Fibroblast of lung (primary cell): ENCODE data around the gene PSMD9. TPM values are rescaled to one million over a fixed set of nuclear protein-coding genes. Genes with fewer than 3 reads are reported as not detected.

Experiments
- DNase-seq, 2 donors: peaks; one replicate each; pipeline versions ENCODE4 v3.0.0 to v3.0.0-alpha.2; 2010; ENCODE audit warnings: low read depth in 2 of 2
- H2AFZ ChIP-seq: 2 replicates; pipeline ENCODE4 v1.5.1; 2012; ENCODE audit warnings: low read length, control low read depth, inconsistent platforms
- H3K27ac ChIP-seq: 2 replicates; pipeline ENCODE4 v1.5.1; 2011; ENCODE audit warnings: low read length, control low read depth; ENCODE audit not compliant: insufficient read depth
- H3K27me3 ChIP-seq: 2 replicates; pipeline ENCODE4 v1.5.1; 2011; ENCODE audit warnings: mild to moderate bottlenecking, low read length; ENCODE audit not compliant: control insufficient read depth, insufficient read depth
- H3K36me3 ChIP-seq: 2 replicates; pipeline ENCODE4 v1.5.1; 2011; ENCODE audit warnings: low read length; ENCODE audit not compliant: control insufficient read depth, insufficient read depth
- H3K4me1 ChIP-seq: 2 replicates; pipeline ENCODE4 v1.5.1; 2011; ENCODE audit warnings: low read length; ENCODE audit not compliant: control insufficient read depth, insufficient read depth; ENCODE audit errors: extremely low read depth
- H3K4me2 ChIP-seq: 2 replicates; pipeline ENCODE4 v1.5.1; 2011; ENCODE audit warnings: low read length, control low read depth; ENCODE audit not compliant: insufficient read depth; ENCODE audit errors: extremely low read depth
- H3K4me3 ChIP-seq, 4 experiments: fragments of 200-600 bp in 1 of 4; sonication (generic) in 1 of 4; replicated peaks in 1 of 4; 2 replicates each; pipeline ENCODE4 v1.5.1; 2011 to 2016; ENCODE audit warnings: low read length in 4 of 4, low read depth in 3 of 4, mild to moderate bottlenecking in 3 of 4, control low read depth in 2 of 4, inconsistent platforms in 1 of 4, mixed read lengths in 1 of 4; ENCODE audit not compliant: insufficient read depth in 1 of 4; ENCODE audit errors: control extremely low read depth in 1 of 4
- H3K79me2 ChIP-seq: 2 replicates; pipeline ENCODE4 v1.5.1; 2012; ENCODE audit warnings: mild to moderate bottlenecking, low read length, inconsistent platforms; ENCODE audit not compliant: control insufficient read depth, insufficient read depth
- H3K9ac ChIP-seq: 2 replicates; pipeline ENCODE4 v1.5.1; 2011; ENCODE audit warnings: mild to moderate bottlenecking, low read length, control low read depth; ENCODE audit not compliant: insufficient read depth
- H3K9me3 ChIP-seq: 2 replicates; pipeline ENCODE4 v1.5.1; 2012; ENCODE audit warnings: low read depth, low read length; ENCODE audit not compliant: control insufficient read depth, insufficient read depth
- H4K20me1 ChIP-seq: 2 replicates; pipeline ENCODE4 v1.5.1; 2011; ENCODE audit warnings: low read length; ENCODE audit not compliant: control insufficient read depth, insufficient read depth; ENCODE audit errors: extremely low read depth
- EZH2 ChIP-seq: IDR thresholded peaks from 2 replicates; pipeline ENCODE4 v1.5.1; 2012; ENCODE audit warnings: low read length, control low read depth, mild to moderate bottlenecking; ENCODE audit errors: missing control alignments
- polyA plus RNA-seq, 2 donors: library from polyadenylated mRNA; depleted of rRNA in 1 of 2; stranded (reverse) in 1 of 2; unstranded in 1 of 2; fragments of >200 nt; gene quantifications; 2 replicates each; pipeline ENCODE4 v1.2.1, GENCODE V29; 2011 to 2012; ENCODE audit warnings: missing spikeins in 1 of 2
- total RNA-seq: library from RNA; depleted of rRNA; stranded (reverse); fragments of >200 nt; gene quantifications from 2 replicates; pipeline ENCODE4 v1.2.1, GENCODE V29; 2014
- TF ChIP-seq, protein P1 (sequence below), 2 donors: IDR thresholded peaks in 1 of 2; conservative IDR thresholded peaks in 1 of 2; 1 replicate in 1 of 2; 2 replicates in 1 of 2; pipeline ENCODE4 v1.5.1; 2011 to 2012; ENCODE audit warnings: low read length in 2 of 2, control low read depth in 1 of 2, inconsistent platforms in 1 of 2, low read depth in 1 of 2, mild to moderate bottlenecking in 1 of 2

Gene PSMD9
- total and polyA plus RNA-seq, 2 donors (not counting 1 experiment from before 2014, with no cell fraction given): 73.5 to 77.7 TPM

DNA sequence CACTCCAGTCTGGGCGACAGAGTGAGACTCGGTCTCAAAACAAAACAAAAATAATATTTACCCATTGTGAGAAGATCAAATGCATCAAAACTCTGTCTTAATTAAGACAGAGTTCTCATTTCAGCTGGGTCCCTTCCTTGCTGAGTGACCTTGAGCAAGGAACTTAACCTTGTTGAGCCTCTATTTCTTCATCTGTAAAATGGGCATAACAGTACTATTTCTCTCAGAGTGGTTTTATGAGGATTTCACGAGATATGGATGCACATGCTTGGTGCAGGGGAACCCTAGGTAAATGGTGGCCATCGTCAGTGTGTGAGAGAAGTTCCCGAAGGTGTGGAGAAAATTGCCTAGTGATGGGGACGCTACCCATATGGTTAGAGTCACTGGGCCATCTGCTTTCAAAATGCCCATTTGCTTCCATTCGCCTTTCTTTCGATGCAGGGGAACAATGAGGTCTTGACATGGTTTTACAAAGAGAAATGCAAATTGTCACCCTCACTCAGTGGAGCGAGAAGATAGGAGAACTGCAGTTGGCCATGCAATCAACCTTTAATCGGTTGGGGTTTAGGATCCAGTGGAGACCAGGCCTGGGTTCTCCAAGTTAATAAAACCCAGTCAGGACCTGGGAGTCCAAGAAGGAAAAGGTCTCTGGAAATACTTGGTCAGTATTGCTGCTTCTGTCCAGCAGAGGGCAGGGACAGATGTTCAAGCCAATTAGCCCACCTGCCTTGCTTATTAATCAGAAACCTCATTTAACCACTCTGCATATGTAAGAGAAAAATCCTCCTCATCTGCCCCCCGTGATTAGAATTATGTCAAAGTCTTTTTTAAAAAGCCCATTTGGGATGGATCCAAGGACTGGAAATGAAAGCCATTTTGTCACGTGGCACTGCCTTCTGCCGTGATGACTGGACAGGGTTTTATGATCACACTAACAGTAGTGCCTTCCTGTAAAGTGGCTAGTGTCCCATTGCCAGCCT, 67.0 kb downstream of the PSMD9 start:
- Histone ChIP-seq H2AFZ (no peak overlapping the region), H3K4me3 (no peak overlapping the region), H4K20me1 (no peaks in the 10 kb centered on the region), H3K27me3 (no peaks in the 10 kb centered on the region), H3K9ac (no peak overlapping the region), H3K4me2 (no peak overlapping the region), H3K79me2 (no peaks in the 10 kb centered on the region), H3K4me1 (no peaks in the 10 kb centered on the region), H3K36me3 (no peaks in the 10 kb centered on the region), H3K9me3 (no peaks in the 10 kb centered on the region), H3K27ac (no peak overlapping the region)
- DNase-seq: peak in 1 of 2 donors; percentile 52
- no peak for TF ChIP-seq EZH2
- TF ChIP-seq, protein P1, sequence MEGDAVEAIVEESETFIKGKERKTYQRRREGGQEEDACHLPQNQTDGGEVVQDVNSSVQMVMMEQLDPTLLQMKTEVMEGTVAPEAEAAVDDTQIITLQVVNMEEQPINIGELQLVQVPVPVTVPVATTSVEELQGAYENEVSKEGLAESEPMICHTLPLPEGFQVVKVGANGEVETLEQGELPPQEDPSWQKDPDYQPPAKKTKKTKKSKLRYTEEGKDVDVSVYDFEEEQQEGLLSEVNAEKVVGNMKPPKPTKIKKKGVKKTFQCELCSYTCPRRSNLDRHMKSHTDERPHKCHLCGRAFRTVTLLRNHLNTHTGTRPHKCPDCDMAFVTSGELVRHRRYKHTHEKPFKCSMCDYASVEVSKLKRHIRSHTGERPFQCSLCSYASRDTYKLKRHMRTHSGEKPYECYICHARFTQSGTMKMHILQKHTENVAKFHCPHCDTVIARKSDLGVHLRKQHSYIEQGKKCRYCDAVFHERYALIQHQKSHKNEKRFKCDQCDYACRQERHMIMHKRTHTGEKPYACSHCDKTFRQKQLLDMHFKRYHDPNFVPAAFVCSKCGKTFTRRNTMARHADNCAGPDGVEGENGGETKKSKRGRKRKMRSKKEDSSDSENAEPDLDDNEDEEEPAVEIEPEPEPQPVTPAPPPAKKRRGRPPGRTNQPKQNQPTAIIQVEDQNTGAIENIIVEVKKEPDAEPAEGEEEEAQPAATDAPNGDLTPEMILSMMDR (conservative IDR thresholded peaks at IDR 0.05 in 1 of 2, IDR thresholded peaks at IDR 0.05 in 1 of 2; ENCODE audit: low read depth in 1 of 2, low read length in 2 of 2): peak; percentile 57 to 65

- Histone ChIP-seq H3K79me2 (no peaks in the 10 kb centered on the region), H3K9me3 (no peaks in the 10 kb centered on the region), H3K36me3 (no peaks in the 10 kb centered on the region), H3K4me2 (no peak overlapping the region), H3K9ac (no peak overlapping the region), H4K20me1 (no peaks in the 10 kb centered on the region), H3K27ac (no peak overlapping the region), H3K4me3 (no peak overlapping the region), H3K27me3 (no peaks in the 10 kb centered on the region), H2AFZ (no peak overlapping the region), H3K4me1 (no peaks in the 10 kb centered on the region)
- TF ChIP-seq EZH2: no peak
- TF ChIP-seq, protein P1 (conservative IDR thresholded peaks at IDR 0.05 in 1 of 2, IDR thresholded peaks at IDR 0.05 in 1 of 2; ENCODE audit: low read depth in 1 of 2, low read length in 2 of 2): no peak
- no peak for DNase-seq
These were observed 69.4 kb downstream of the PSMD9 start for GRCh38 chr12:121957861-121958515.

DNA sequence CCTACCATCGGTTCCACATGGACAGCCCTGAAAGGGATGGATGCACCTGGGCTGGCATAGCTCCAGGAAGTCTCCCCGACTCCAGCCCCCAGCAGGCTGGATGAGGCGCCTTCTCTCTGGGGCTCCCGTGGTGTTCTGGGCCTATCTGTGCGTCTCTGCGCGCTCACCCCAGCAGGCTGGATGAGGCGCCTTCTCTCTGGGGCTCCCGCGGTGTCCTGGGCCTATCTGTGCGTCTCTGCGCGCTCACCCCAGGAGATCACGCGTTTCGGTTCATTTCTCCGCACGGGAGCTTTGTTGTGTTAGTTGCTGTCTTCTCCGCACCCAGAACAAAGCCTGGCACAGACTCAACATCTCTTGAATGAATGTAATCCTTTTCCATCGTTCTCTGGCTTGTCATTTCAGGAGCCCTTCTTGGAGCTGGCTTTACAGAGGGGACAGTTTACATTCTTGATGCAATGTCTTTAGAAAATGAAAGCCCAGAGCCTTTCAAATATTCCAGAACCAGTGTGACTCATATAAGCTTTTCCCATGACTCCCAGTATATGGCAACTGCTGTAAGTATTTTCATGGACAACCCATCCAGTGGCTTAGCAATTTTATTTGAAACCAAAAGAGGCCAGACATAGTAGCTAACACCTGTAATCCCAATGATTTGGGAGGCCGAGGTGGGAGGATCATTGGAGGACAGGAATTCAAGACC, 70.1 kb downstream of the PSMD9 start:
- no peak overlapping the region for H3K4me3 ChIP-seq
- H3K36me3 ChIP-seq: no peaks in the 10 kb centered on the region
- H3K79me2 ChIP-seq: no peaks in the 10 kb centered on the region
- H3K4me1 ChIP-seq: no peaks in the 10 kb centered on the region
- no peak overlapping the region for H3K4me2 ChIP-seq
- no peak overlapping the region for H2AFZ ChIP-seq
- no peaks in the 10 kb centered on the region for H3K9me3 ChIP-seq
- H3K27me3 ChIP-seq: no peaks in the 10 kb centered on the region
- no peak for TF ChIP-seq EZH2
- TF ChIP-seq, protein P1 (conservative IDR thresholded peaks at IDR 0.05 in 1 of 2, IDR thresholded peaks at IDR 0.05 in 1 of 2; ENCODE audit: low read depth in 1 of 2, low read length in 2 of 2): no peak
- H4K20me1 ChIP-seq: no peaks in the 10 kb centered on the region
- peak; percentile 42 to 55 for DNase-seq
- H3K27ac ChIP-seq: no peak overlapping the region
- H3K9ac ChIP-seq: no peak overlapping the region
